K562 (cell line): ENCODE data around the gene RCOR1. TPM values are rescaled to one million over a fixed set of nuclear protein-coding genes. Genes with fewer than 3 reads are reported as not detected.
A peak's percentile ranks its signal among the peaks of the same experiment; 100 is the strongest.

Experiments used
- CBFA2T2 ChIP-seq: fragments of 450-650 bp; conservative IDR thresholded peaks from 2 replicates; pipeline ENCODE4 v1.6.1; 2017; ENCODE audit warnings: mild to moderate bottlenecking
- CTBP1 ChIP-seq: fragments of 450-650 bp; IDR thresholded peaks from 2 replicates; pipeline ENCODE4 v1.6.1; 2016; ENCODE audit warnings: borderline replicate concordance
- E2F8 ChIP-seq: fragments of 450-650 bp; IDR thresholded peaks from 2 replicates; pipeline ENCODE4 v1.7.1; 2018; ENCODE audit warnings: mild to moderate bottlenecking, low read depth; ENCODE audit not compliant: partially characterized antibody
- HES1 ChIP-seq: fragments of 450-650 bp; IDR thresholded peaks from 2 replicates; pipeline ENCODE4 v1.6.1; 2016; ENCODE audit warnings: low read depth, mild to moderate bottlenecking, moderate library complexity
- HSF4 ChIP-seq: fragments of 250-450 bp; sonication (Bioruptor Pico); IDR thresholded peaks from 2 replicates; pipeline ENCODE4 v2.1.2; 2022; ENCODE audit warnings: mild to moderate bottlenecking, moderate library complexity, borderline replicate concordance
- ILF3 ChIP-seq: fragments of 450-650 bp; IDR thresholded peaks from 2 replicates; pipeline ENCODE4 v1.6.1; 2018; ENCODE audit warnings: antibody characterized with exemption, mild to moderate bottlenecking, moderate library complexity, borderline replicate concordance
- KDM1A ChIP-seq, 2 experiments: fragments of 450-650 bp; IDR thresholded peaks; 2 replicates each; pipeline ENCODE4 v1.6.1; 2016; ENCODE audit warnings: mild to moderate bottlenecking in 2 of 2
- NCOA2 ChIP-seq, 2 experiments: fragments of 450-650 bp; IDR thresholded peaks; 2 replicates each; pipeline ENCODE4 v1.6.1; 2018; ENCODE audit warnings: mild to moderate bottlenecking in 2 of 2, moderate library complexity in 1 of 2; ENCODE audit not compliant: partially characterized antibody in 2 of 2
- NFE2 ChIP-seq: IDR thresholded peaks from 2 replicates; pipeline ENCODE4 v1.6.1; 2014; ENCODE audit warnings: antibody characterized with exemption, low read depth
- PML ChIP-seq: IDR thresholded peaks from 2 replicates; pipeline ENCODE4 v1.6.1; 2012; ENCODE audit warnings: low read length, inconsistent platforms
- PYGO2 ChIP-seq: fragments of 450-650 bp; IDR thresholded peaks from 2 replicates; pipeline ENCODE4 v1.6.1; 2016; ENCODE audit warnings: mild to moderate bottlenecking, missing genetic modification characterization, moderate library complexity, missing compliant biosample characterization
- RERE ChIP-seq: sonication (generic); formaldehyde crosslinking; IDR thresholded peaks from 2 replicates; pipeline ENCODE4 v1.8.0; 2023; ENCODE audit warnings: missing genetic modification reagents, mild to moderate bottlenecking, borderline replicate concordance
- SOX6 ChIP-seq: fragments of 450-650 bp; IDR thresholded peaks from 2 replicates; pipeline ENCODE4 v1.6.1; 2014; ENCODE audit warnings: mild to moderate bottlenecking
- TCF7 ChIP-seq: sonication (generic); IDR thresholded peaks from 2 replicates; pipeline ENCODE4 v1.6.1; 2016; ENCODE audit warnings: antibody characterized with exemption, borderline replicate concordance
- TFAP4 ChIP-seq: sonication (generic); formaldehyde crosslinking; IDR thresholded peaks from 2 replicates; pipeline ENCODE4 v1.8.0; 2022; ENCODE audit warnings: missing genetic modification reagents, mild to moderate bottlenecking, moderate library complexity, borderline replicate concordance
- USF2 ChIP-seq: sonication (generic); formaldehyde crosslinking; IDR thresholded peaks from 2 replicates; pipeline ENCODE4 v1.5.0; 2020; ENCODE audit warnings: missing genetic modification reagents
- ZNF717 ChIP-seq: fragments of 250-450 bp; sonication (Bioruptor Pico); IDR thresholded peaks from 2 replicates; pipeline ENCODE4 v1.5.0; 2021
- polyA plus RNA-seq, 8 experiments: library from polyadenylated mRNA; depleted of rRNA in 4 of 8; stranded (reverse) in 5 of 8; unstranded in 3 of 8; fragments of >200 nt; fragmentation: Nextera tagmentation in 2 of 8; fragmentation: Illumina TruSeq in 1 of 8; extraction: Ambion mirVana in 2 of 8; extraction: Trizol in 1 of 8; gene quantifications; 2 replicates each; pipeline versions ENCODE4 v1.2.1 to v1.2.3, GENCODE V29; 2011 to 2014; ENCODE audit warnings: inconsistent platforms in 1 of 8, missing spikeins in 1 of 8
- total RNA-seq, 7 experiments: library from RNA; depleted of rRNA in 6 of 7; stranded (reverse); fragments of >200 nt in 6 of 7; fragmentation: Illumina TruSeq in 2 of 7; extraction: Trizol in 2 of 7; gene quantifications; 2 replicates each; pipeline versions ENCODE4 v1.2.1 to v1.2.3, GENCODE V29; 2011 to 2021; ENCODE audit warnings: low replicate concordance in 1 of 7

RCOR1 gene
- total and polyA plus RNA-seq, 9 of the 15 experiments (the other 6 are each of a cell fraction or from before 2014, with no cell fraction given) = 8.5 to 47.9 (median 20.9) TPM

GRCh38 chr14:102776761-102777710 is 184.6 kb downstream of the RCOR1 start, which contains the start of gene TRAF3 (continued):
- TF ChIP-seq ILF3 (no peak), KDM1A (IDR thresholded peaks at IDR 0.05) (peak in 1 of 2 experiments; percentile 44; a peak in 1 of 4 replicates), NCOA2 (IDR thresholded peaks at IDR 0.05; ENCODE audit: partially characterized antibody in 2 of 2) (no peak), CBFA2T2 (no peak), PYGO2 (no peak), RERE (CRISPR knock-in tag) (no peak), HES1 (no peak), SOX6 (no peak), HSF4 (no peak), PML (no peak), NFE2 (no peak), CTBP1 (peak; percentile 19; the same call in 1 of the 2 replicates), USF2 (no peak), ZNF717 (no peak), E2F8 (no peak), TCF7 (no peak), TFAP4 (CRISPR knock-in tag) (no peak)
